HEK293 (cell line): ENCODE measurements around the gene RAD21L1.

Source experiments
- EGR2 ChIP-seq: fragments of 450-650 bp; formaldehyde crosslinking; IDR thresholded peaks from 2 replicates; pipeline ENCODE4 v1.5.1; 2016; ENCODE audit warnings: low read depth, missing biosample characterization, missing genetic modification characterization
- FEZF1 ChIP-seq: fragments of 450-650 bp; formaldehyde crosslinking; IDR thresholded peaks from 2 replicates; pipeline ENCODE4 v1.5.1; 2016; ENCODE audit warnings: missing biosample characterization, missing genetic modification characterization
- HOXD13 ChIP-seq: sonication (generic); formaldehyde crosslinking; IDR thresholded peaks from 2 replicates; pipeline ENCODE4 v1.8.0; 2022; ENCODE audit warnings: missing genetic modification reagents, borderline replicate concordance
- INSM2 ChIP-seq: fragments of 450-650 bp; formaldehyde crosslinking; IDR thresholded peaks from 2 replicates; pipeline ENCODE4 v1.5.1; 2016; ENCODE audit warnings: missing biosample characterization, missing genetic modification characterization
- KLF8 ChIP-seq: fragments of 450-650 bp; formaldehyde crosslinking; IDR thresholded peaks from 2 replicates; pipeline ENCODE4 v1.5.1; 2016; ENCODE audit warnings: missing biosample characterization, missing genetic modification characterization
- KLF9 ChIP-seq: fragments of 450-650 bp; formaldehyde crosslinking; IDR thresholded peaks from 2 replicates; pipeline ENCODE4 v1.5.1; 2016; ENCODE audit warnings: missing biosample characterization, missing genetic modification characterization, low read depth
- MYNN ChIP-seq: fragments of 450-650 bp; formaldehyde crosslinking; IDR thresholded peaks from 2 replicates; pipeline ENCODE4 v1.5.1; 2016; ENCODE audit warnings: missing biosample characterization, missing genetic modification characterization, borderline replicate concordance
- MZF1 ChIP-seq: fragments of 450-650 bp; formaldehyde crosslinking; IDR thresholded peaks from 2 replicates; pipeline ENCODE4 v1.5.1; 2017; ENCODE audit warnings: missing biosample characterization, missing genetic modification characterization, borderline replicate concordance
- OSR2 ChIP-seq: fragments of 450-650 bp; formaldehyde crosslinking; IDR thresholded peaks from 2 replicates; pipeline ENCODE4 v1.5.1; 2016; ENCODE audit warnings: missing biosample characterization, missing genetic modification characterization
- TSHZ1 ChIP-seq: fragments of 450-650 bp; formaldehyde crosslinking; IDR thresholded peaks from 2 replicates; pipeline ENCODE4 v1.5.1; 2016; ENCODE audit warnings: missing biosample characterization, missing genetic modification characterization, borderline replicate concordance
- YY2 ChIP-seq: fragments of 450-650 bp; formaldehyde crosslinking; IDR thresholded peaks from 2 replicates; pipeline ENCODE4 v1.5.1; 2016; ENCODE audit warnings: missing biosample characterization, missing genetic modification characterization
- ZBTB20 ChIP-seq: fragments of 450-650 bp; formaldehyde crosslinking; IDR thresholded peaks from 2 replicates; pipeline ENCODE4 v1.5.1; 2016; ENCODE audit warnings: missing biosample characterization, missing genetic modification characterization
- ZFP41 ChIP-seq: fragments of 450-650 bp; formaldehyde crosslinking; IDR thresholded peaks from 2 replicates; pipeline ENCODE4 v1.5.1; 2016; ENCODE audit warnings: missing biosample characterization, missing genetic modification characterization, borderline replicate concordance
- ZFP69B ChIP-seq: fragments of 450-650 bp; formaldehyde crosslinking; IDR thresholded peaks from 2 replicates; pipeline ENCODE4 v1.5.1; 2016; ENCODE audit warnings: missing biosample characterization, missing genetic modification characterization
- ZNF140 ChIP-seq: fragments of 450-650 bp; formaldehyde crosslinking; IDR thresholded peaks from 2 replicates; pipeline ENCODE4 v1.5.1; 2016; ENCODE audit warnings: missing biosample characterization, missing genetic modification characterization
- ZNF16 ChIP-seq: fragments of 450-650 bp; formaldehyde crosslinking; IDR thresholded peaks from 2 replicates; pipeline ENCODE4 v1.5.1; 2016; ENCODE audit warnings: low read depth, missing biosample characterization, missing genetic modification characterization
- ZNF169 ChIP-seq: fragments of 450-650 bp; formaldehyde crosslinking; IDR thresholded peaks from 2 replicates; pipeline ENCODE4 v1.5.1; 2016; ENCODE audit warnings: missing biosample characterization, missing genetic modification characterization
- ZNF302 ChIP-seq: fragments of 450-650 bp; formaldehyde crosslinking; IDR thresholded peaks from 2 replicates; pipeline ENCODE4 v1.5.1; 2016; ENCODE audit warnings: missing biosample characterization, missing genetic modification characterization, low read depth
- ZNF404 ChIP-seq: fragments of 450-650 bp; formaldehyde crosslinking; IDR thresholded peaks from 2 replicates; pipeline ENCODE4 v1.5.1; 2017; ENCODE audit warnings: missing biosample characterization, missing genetic modification characterization
- ZNF426 ChIP-seq: fragments of 450-650 bp; formaldehyde crosslinking; IDR thresholded peaks from 2 replicates; pipeline ENCODE4 v1.5.1; 2017; ENCODE audit warnings: missing biosample characterization, missing genetic modification characterization, mild to moderate bottlenecking, inconsistent platforms, moderate library complexity
- ZNF585B ChIP-seq: fragments of 450-650 bp; formaldehyde crosslinking; IDR thresholded peaks from 2 replicates; pipeline ENCODE4 v1.5.1; 2016; ENCODE audit warnings: missing biosample characterization, missing genetic modification characterization
- ZNF624 ChIP-seq: fragments of 450-650 bp; formaldehyde crosslinking; IDR thresholded peaks from 2 replicates; pipeline ENCODE4 v1.5.1; 2017; ENCODE audit warnings: missing biosample characterization, missing genetic modification characterization
- ZNF660 ChIP-seq: fragments of 450-650 bp; IDR thresholded peaks from 2 replicates; pipeline ENCODE4 v1.5.1; 2018; ENCODE audit warnings: missing biosample characterization, mild to moderate bottlenecking, missing genetic modification characterization
- ZNF664 ChIP-seq: fragments of 450-650 bp; formaldehyde crosslinking; IDR thresholded peaks from 2 replicates; pipeline ENCODE4 v1.5.1; 2016; ENCODE audit warnings: missing biosample characterization, missing genetic modification characterization
- ZNF692 ChIP-seq: fragments of 450-650 bp; formaldehyde crosslinking; IDR thresholded peaks from 2 replicates; pipeline ENCODE4 v1.5.1; 2016; ENCODE audit warnings: missing biosample characterization, missing genetic modification characterization
- ZNF768 ChIP-seq: fragments of 450-650 bp; formaldehyde crosslinking; IDR thresholded peaks from 2 replicates; pipeline ENCODE4 v1.5.1; 2018; ENCODE audit warnings: missing biosample characterization, mild to moderate bottlenecking, missing genetic modification characterization
- ZNF777 ChIP-seq: fragments of 450-650 bp; formaldehyde crosslinking; IDR thresholded peaks from 2 replicates; pipeline ENCODE4 v1.5.1; 2017; ENCODE audit warnings: missing biosample characterization, missing genetic modification characterization, borderline replicate concordance
- ZNF792 ChIP-seq: fragments of 450-650 bp; formaldehyde crosslinking; IDR thresholded peaks from 2 replicates; pipeline ENCODE4 v1.5.1; 2016; ENCODE audit warnings: missing biosample characterization, missing genetic modification characterization
- ZSCAN5A ChIP-seq: fragments of 450-650 bp; formaldehyde crosslinking; IDR thresholded peaks from 2 replicates; pipeline ENCODE4 v1.5.1; 2016; ENCODE audit warnings: missing biosample characterization, missing genetic modification characterization
- TF ChIP-seq, protein P1 (sequence below): fragments of 450-650 bp; formaldehyde crosslinking; IDR thresholded peaks from 2 replicates; pipeline ENCODE4 v1.5.1; 2016; ENCODE audit warnings: missing biosample characterization, missing genetic modification characterization
- TF ChIP-seq, protein P2 (sequence below): fragments of 450-650 bp; formaldehyde crosslinking; IDR thresholded peaks from 2 replicates; pipeline ENCODE4 v1.5.1; 2017; ENCODE audit warnings: missing biosample characterization, missing genetic modification characterization

Gene RAD21L1

GRCh38 chr20:1266167-1266973 lies 40.5 kb downstream of the RAD21L1 start, which contains the start of gene SNPH (continued):
- TF ChIP-seq, protein P1, sequence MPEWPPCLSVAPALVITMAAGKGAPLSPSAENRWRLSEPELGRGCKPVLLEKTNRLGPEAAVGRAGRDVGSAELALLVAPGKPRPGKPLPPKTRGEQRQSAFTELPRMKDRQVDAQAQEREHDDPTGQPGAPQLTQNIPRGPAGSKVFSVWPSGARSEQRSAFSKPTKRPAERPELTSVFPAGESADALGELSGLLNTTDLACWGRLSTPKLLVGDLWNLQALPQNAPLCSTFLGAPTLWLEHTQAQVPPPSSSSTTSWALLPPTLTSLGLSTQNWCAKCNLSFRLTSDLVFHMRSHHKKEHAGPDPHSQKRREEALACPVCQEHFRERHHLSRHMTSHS (tag by site-specific recombination): no peak
- TF ChIP-seq ZFP41 (tag by site-specific recombination): no peak
- TF ChIP-seq ZNF692 (tag by site-specific recombination): peak; percentile 58; the same call in 1 of the 2 replicates
- no peak for TF ChIP-seq ZNF585B (tag by site-specific recombination)
- TF ChIP-seq ZBTB20 (tag by site-specific recombination): peak; percentile 49; the same call in 1 of the 2 replicates
- no peak for TF ChIP-seq ZNF792
- no peak for TF ChIP-seq OSR2 (tag by site-specific recombination)
- TF ChIP-seq ZNF404: no peak
- peak; percentile 95 for TF ChIP-seq INSM2
- no peak for TF ChIP-seq HOXD13 (CRISPR knock-in tag)
- no peak for TF ChIP-seq ZNF664 (tag by site-specific recombination)
- no peak for TF ChIP-seq ZNF777 (tag by site-specific recombination)
- peak; percentile 60 for TF ChIP-seq KLF8
- no peak for TF ChIP-seq ZNF140 (tag by site-specific recombination)
- no peak for TF ChIP-seq MYNN (tag by site-specific recombination)
- TF ChIP-seq ZNF624 (tag by site-specific recombination): no peak
- TF ChIP-seq ZNF302: no peak
- TF ChIP-seq KLF9 (tag by site-specific recombination): no peak; the same call in 1 of the 2 replicates
- TF ChIP-seq ZNF16 (tag by site-specific recombination): no peak
- TF ChIP-seq MZF1 (tag by site-specific recombination): no peak
- no peak for TF ChIP-seq TSHZ1 (tag by site-specific recombination)
- no peak for TF ChIP-seq ZNF426 (tag by site-specific recombination)
- no peak for TF ChIP-seq FEZF1 (tag by site-specific recombination)
- no peak for TF ChIP-seq ZFP69B (tag by site-specific recombination)
- TF ChIP-seq, protein P2, sequence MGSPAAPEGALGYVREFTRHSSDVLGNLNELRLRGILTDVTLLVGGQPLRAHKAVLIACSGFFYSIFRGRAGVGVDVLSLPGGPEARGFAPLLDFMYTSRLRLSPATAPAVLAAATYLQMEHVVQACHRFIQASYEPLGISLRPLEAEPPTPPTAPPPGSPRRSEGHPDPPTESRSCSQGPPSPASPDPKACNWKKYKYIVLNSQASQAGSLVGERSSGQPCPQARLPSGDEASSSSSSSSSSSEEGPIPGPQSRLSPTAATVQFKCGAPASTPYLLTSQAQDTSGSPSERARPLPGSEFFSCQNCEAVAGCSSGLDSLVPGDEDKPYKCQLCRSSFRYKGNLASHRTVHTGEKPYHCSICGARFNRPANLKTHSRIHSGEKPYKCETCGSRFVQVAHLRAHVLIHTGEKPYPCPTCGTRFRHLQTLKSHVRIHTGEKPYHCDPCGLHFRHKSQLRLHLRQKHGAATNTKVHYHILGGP (tag by site-specific recombination): no peak
- TF ChIP-seq ZSCAN5A (tag by site-specific recombination): no peak
- no peak for TF ChIP-seq ZNF660 (tag by site-specific recombination)
- no peak for TF ChIP-seq ZNF768 (tag by site-specific recombination)
- peak; percentile 24; the same call in 1 of the 2 replicates for TF ChIP-seq EGR2
- TF ChIP-seq YY2 (tag by site-specific recombination): no peak
- no peak for TF ChIP-seq ZNF169 (tag by site-specific recombination)
